K562 (cell line): Measurements from ENCODE around the gene MEX3A. TPM values are rescaled to one million over a fixed set of nuclear protein-coding genes. Genes with fewer than 3 reads are reported as not detected.

Experiments
- ATAC-seq: fragments of 200-7000 bp; cut with Tn5 transposase; 3 replicates; pipeline ENCODE4 v1.9.1; 2020; ENCODE audit warnings: moderate library complexity
- BruUV-seq: library from RNA; stranded (reverse); fragments of 400-500 nt; replicated peaks from 2 replicates; lab custom pipeline; 2021; lab: Mats Ljungman, UMichigan
- CTCF ChIA-PET: fragments of 300-600 bp; formaldehyde crosslinking; extraction: SDS; loops from one replicate; lab custom pipeline; 2021; ENCODE audit warnings: low intra/inter-chr PET ratio; lab: Yijun Ruan, JAX
- POLR2A ChIA-PET: fragments of 300-600, 350-650 bp; sonication (Branson Sonifier 250); formaldehyde crosslinking; extraction: SDS; loops from one replicate; lab custom pipeline; 2021; ENCODE audit warnings: antibody characterized with exemption, inconsistent platforms; lab: Yijun Ruan, JAX
- DNase-seq, 4 experiments: peaks; one replicate each; pipeline versions ENCODE4 v3.0.0 to v3.0.0-alpha.2; 2011 to 2018; ENCODE audit warnings: low spot score in 3 of 4, mixed read lengths in 3 of 4; ENCODE audit errors: extremely low read depth in 1 of 4
- FAIRE-seq: peaks from 2 replicates; lab custom pipeline; 2011; peaks lifted over from hg19 to GRCh38; lab: Jason Lieb, UNC
- H2AFZ ChIP-seq: 2 replicates; pipeline ENCODE4 v1.6.0; 2011; ENCODE audit warnings: low read depth, low read length, control low read depth, inconsistent platforms
- H3K27ac ChIP-seq: fragments of 200-600 bp; 3 replicates; pipeline ENCODE4 v1.8.0; 2011; ENCODE audit warnings: low read depth, mild to moderate bottlenecking, control low read depth, inconsistent platforms, low read length, moderate library complexity, mixed read lengths; ENCODE audit errors: extremely low read depth
- H3K27me3 ChIP-seq, 2 experiments: fragments of 300-600 bp in 1 of 2; 2 replicates in 1 of 2; 3 replicates in 1 of 2; pipeline versions ENCODE4 v1.6.0 to v1.8.0; 2011; ENCODE audit warnings: inconsistent platforms in 2 of 2, low read length in 2 of 2, mild to moderate bottlenecking in 1 of 2, mixed read lengths in 1 of 2, moderate library complexity in 1 of 2; ENCODE audit not compliant: control insufficient read depth in 2 of 2, insufficient read depth in 2 of 2
- H3K36me3 ChIP-seq: fragments of 300-600 bp; 3 replicates; pipeline ENCODE4 v1.8.0; 2011; ENCODE audit warnings: mild to moderate bottlenecking, low read length, inconsistent platforms; ENCODE audit not compliant: control insufficient read depth, insufficient read depth
- H3K4me1 ChIP-seq, 2 experiments: fragments of 200-600 bp in 1 of 2; replicated peaks in 1 of 2; 2 replicates in 1 of 2; 3 replicates in 1 of 2; pipeline versions ENCODE4 v1.5.1 to v1.8.0; 2011; ENCODE audit warnings: inconsistent platforms in 2 of 2, low read length in 2 of 2, mild to moderate bottlenecking in 1 of 2, mixed read lengths in 1 of 2, moderate library complexity in 1 of 2; ENCODE audit not compliant: control insufficient read depth in 2 of 2, insufficient read depth in 2 of 2
- H3K4me2 ChIP-seq: 2 replicates; pipeline ENCODE4 v1.6.1; 2011; ENCODE audit warnings: low read length, control low read depth, inconsistent platforms, mixed read lengths; ENCODE audit not compliant: insufficient read depth
- H3K4me3 ChIP-seq: fragments of 200-600 bp; sonication (generic), shearing (Covaris generic); 2 replicates; pipeline ENCODE4 v1.5.1; 2016; ENCODE audit warnings: control low read depth, inconsistent platforms
- H3K79me2 ChIP-seq: fragments of 200-600 bp; 3 replicates; pipeline ENCODE4 v1.8.0; 2011; ENCODE audit warnings: low read length, inconsistent platforms; ENCODE audit not compliant: control insufficient read depth, insufficient read depth
- H3K9ac ChIP-seq, 2 experiments: 2 replicates each; pipeline versions ENCODE4 v1.6.0 to v1.6.1; 2011; ENCODE audit warnings: low read depth in 2 of 2, low read length in 2 of 2, control low read depth in 1 of 2, inconsistent platforms in 1 of 2, mild to moderate bottlenecking in 1 of 2, mixed read lengths in 1 of 2; ENCODE audit not compliant: insufficient read depth in 1 of 2
- H3K9me1 ChIP-seq: one replicate; pipeline ENCODE4 v1.6.0; 2011; ENCODE audit warnings: inconsistent platforms, mild to moderate bottlenecking, low read length, moderate library complexity; ENCODE audit not compliant: control insufficient read depth, insufficient read depth
- H3K9me3 ChIP-seq: replicated peaks from 2 replicates; pipeline ENCODE4 v1.5.1; 2011; ENCODE audit warnings: low read depth, low read length, inconsistent platforms; ENCODE audit not compliant: control insufficient read depth, insufficient read depth
- H4K20me1 ChIP-seq: replicated peaks from 2 replicates; pipeline ENCODE4 v1.6.1; 2011; ENCODE audit warnings: low read length, inconsistent platforms, mixed read lengths; ENCODE audit not compliant: control insufficient read depth, insufficient read depth
- BRD9 ChIP-seq: fragments of 450-650 bp; IDR thresholded peaks from 2 replicates; pipeline ENCODE4 v1.6.1; 2018; ENCODE audit warnings: low read depth; ENCODE audit not compliant: partially characterized antibody
- CTCF ChIP-seq, 3 experiments: IDR thresholded peaks in 2 of 3; conservative IDR thresholded peaks in 1 of 3; 2 replicates each; pipeline ENCODE4 v1.5.1; 2011 to 2012; ENCODE audit warnings: low read length in 3 of 3, mild to moderate bottlenecking in 3 of 3, control low read depth in 2 of 3, improper control_type of control experiment in 1 of 3, inconsistent platforms in 1 of 3, low read depth in 1 of 3, mixed read lengths in 1 of 3, moderate library complexity in 1 of 3; ENCODE audit not compliant: insufficient read depth in 2 of 3
- LEF1 ChIP-seq: fragments of 450-650 bp; IDR thresholded peaks from 2 replicates; pipeline ENCODE4 v1.6.1; 2016; ENCODE audit warnings: mild to moderate bottlenecking
- POLR2G ChIP-seq: fragments of 200-400 bp; formaldehyde crosslinking; IDR thresholded peaks from 2 replicates; pipeline ENCODE4 v1.6.1; 2017; ENCODE audit warnings: low read depth, mild to moderate bottlenecking, antibody characterized with exemption, low read length, moderate library complexity
- SMARCE1 ChIP-seq: fragments of 450-650 bp; IDR thresholded peaks from 2 replicates; pipeline ENCODE4 v1.7.1; 2016; ENCODE audit warnings: mild to moderate bottlenecking
- SNIP1 ChIP-seq: fragments of 450-650 bp; IDR thresholded peaks from 2 replicates; pipeline ENCODE4 v1.7.1; 2017; ENCODE audit warnings: low read depth, mild to moderate bottlenecking
- WGBS: fragments of 100-300 bp; shearing (Covaris generic); methylation state at CpG from one replicate; pipeline ENCODE4 v1.1.6; 2016; ENCODE audit warnings: low coverage, mixed read lengths; ENCODE audit not compliant: insufficient coverage; ENCODE audit errors: missing lambda C conversion rate; 5-methylcytosine and 5-hydroxymethylcytosine counted together
- in situ Hi-C: fragments of 300-500 bp; cut with MboI; formaldehyde crosslinking; loops from 4 replicates; pipeline ENCODE4 v1.15.0; 2018; ENCODE audit warnings: inconsistent platforms, mixed read lengths
- intact Hi-C: fragments of 100-400 bp; cut with micrococcal nuclease; formaldehyde crosslinking; loops from 2 replicates; pipeline ENCODE4 v1.14.2; 2022
- polyA plus RNA-seq, 8 experiments: library from polyadenylated mRNA; depleted of rRNA in 4 of 8; stranded (reverse) in 5 of 8; unstranded in 3 of 8; fragments of >200 nt; fragmentation: Nextera tagmentation in 2 of 8; fragmentation: Illumina TruSeq in 1 of 8; extraction: Ambion mirVana in 2 of 8; extraction: Trizol in 1 of 8; gene quantifications; 2 replicates each; pipeline versions ENCODE4 v1.2.1 to v1.2.3, GENCODE V29; 2011 to 2014; ENCODE audit warnings: inconsistent platforms in 1 of 8, missing spikeins in 1 of 8
- total RNA-seq, 7 experiments: library from RNA; depleted of rRNA in 6 of 7; stranded (reverse); fragments of >200 nt in 6 of 7; fragmentation: Illumina TruSeq in 2 of 7; extraction: Trizol in 2 of 7; gene quantifications; 2 replicates each; pipeline versions ENCODE4 v1.2.1 to v1.2.3, GENCODE V29; 2011 to 2021; ENCODE audit warnings: low replicate concordance in 1 of 7
- TF ChIP-seq, protein P1 (sequence below): fragments of 450-650 bp; IDR thresholded peaks from 2 replicates; pipeline ENCODE4 v1.7.1; 2018; ENCODE audit warnings: mild to moderate bottlenecking, low read depth; ENCODE audit not compliant: partially characterized antibody

Gene MEX3A
- total and polyA plus RNA-seq, 9 of the 15 experiments (the other 6 are each of a cell fraction or from before 2014, with no cell fraction given), result 0.36 to 13.7 (median 5.2) TPM

DNA sequence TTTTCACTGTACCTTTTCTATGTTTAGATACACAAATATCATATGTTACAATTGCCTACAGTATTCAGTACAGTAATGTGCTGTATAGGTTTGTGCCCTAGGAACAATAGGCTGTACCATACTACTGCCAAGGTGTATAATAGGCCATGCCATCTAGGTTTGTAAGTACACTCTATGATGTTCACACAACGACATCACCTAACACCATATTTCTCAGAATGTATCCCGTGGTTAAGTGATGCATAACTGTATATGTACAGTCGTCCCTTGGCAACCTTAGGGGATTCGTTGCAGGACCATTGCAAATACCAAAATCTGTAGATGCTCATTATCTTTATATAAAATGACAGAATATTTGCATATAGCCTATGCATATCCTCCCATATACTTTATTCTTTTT is 55.7 kb downstream of the MEX3A start:
- WGBS, result 34% methylated on average over 4 of the region's 4 CpGs
- no peak for DNase-seq
- intact Hi-C loops, result loop anchor here (5.0 kb wide), 1 partner anchor 41 kb away; no protein-coding TSS in a partner anchor
- POLR2A ChIA-PET, result no interaction called here
- no peak overlapping the region for H3K9ac ChIP-seq
- H2AFZ ChIP-seq, result no peak overlapping the region
- H3K79me2 ChIP-seq, result no peaks in the 10 kb centered on the region
- no peaks in the 10 kb centered on the region for H3K9me1 ChIP-seq
- in situ Hi-C loops, result no loop called here
- TF ChIP-seq SMARCE1 (no peak), SNIP1 (no peak), LEF1 (no peak), BRD9 (no peak), POLR2G (no peak), CTCF (IDR thresholded peaks at IDR 0.05 in 2 of 3, conservative IDR thresholded peaks at IDR 0.05 in 1 of 3; ENCODE audit: insufficient read depth in 2 of 3, low read depth in 1 of 3, low read length in 3 of 3) (no peak)
- TF ChIP-seq, protein P1, sequence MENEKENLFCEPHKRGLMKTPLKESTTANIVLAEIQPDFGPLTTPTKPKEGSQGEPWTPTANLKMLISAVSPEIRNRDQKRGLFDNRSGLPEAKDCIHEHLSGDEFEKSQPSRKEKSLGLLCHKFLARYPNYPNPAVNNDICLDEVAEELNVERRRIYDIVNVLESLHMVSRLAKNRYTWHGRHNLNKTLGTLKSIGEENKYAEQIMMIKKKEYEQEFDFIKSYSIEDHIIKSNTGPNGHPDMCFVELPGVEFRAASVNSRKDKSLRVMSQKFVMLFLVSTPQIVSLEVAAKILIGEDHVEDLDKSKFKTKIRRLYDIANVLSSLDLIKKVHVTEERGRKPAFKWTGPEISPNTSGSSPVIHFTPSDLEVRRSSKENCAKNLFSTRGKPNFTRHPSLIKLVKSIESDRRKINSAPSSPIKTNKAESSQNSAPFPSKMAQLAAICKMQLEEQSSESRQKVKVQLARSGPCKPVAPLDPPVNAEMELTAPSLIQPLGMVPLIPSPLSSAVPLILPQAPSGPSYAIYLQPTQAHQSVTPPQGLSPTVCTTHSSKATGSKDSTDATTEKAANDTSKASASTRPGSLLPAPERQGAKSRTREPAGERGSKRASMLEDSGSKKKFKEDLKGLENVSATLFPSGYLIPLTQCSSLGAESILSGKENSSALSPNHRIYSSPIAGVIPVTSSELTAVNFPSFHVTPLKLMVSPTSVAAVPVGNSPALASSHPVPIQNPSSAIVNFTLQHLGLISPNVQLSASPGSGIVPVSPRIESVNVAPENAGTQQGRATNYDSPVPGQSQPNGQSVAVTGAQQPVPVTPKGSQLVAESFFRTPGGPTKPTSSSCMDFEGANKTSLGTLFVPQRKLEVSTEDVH, result no peak
- TF ChIP-seq, all 486 proteins: peak for 0
- no TSS peak for BruUV-seq
- H3K36me3 ChIP-seq, result no peaks in the 10 kb centered on the region
- no peaks in the 10 kb centered on the region for H3K9me3 ChIP-seq
- CTCF ChIA-PET, result interaction anchor here (0.6 kb wide), 1 partner anchor 292 kb away, joined by 3 read pairs; no protein-coding TSS in a partner anchor
- H3K4me1 ChIP-seq, result peaks cover 3 to 4% of the 10 kb centered on the region in 2 experiments; a peak in 2 of 5 replicates
- no peak overlapping the region for H3K27ac ChIP-seq
- H3K27me3 ChIP-seq, result no peaks in the 10 kb centered on the region
- H3K4me3 ChIP-seq, result no peak overlapping the region
- no peaks in the 10 kb centered on the region for H4K20me1 ChIP-seq
- H3K4me2 ChIP-seq, result no peak overlapping the region
- no peak for ATAC-seq
- FAIRE-seq, result no peak
